NK-92 (cell line): ENCODE data around the gene ULK3.
A peak's percentile ranks its signal among the peaks of the same experiment; 100 is the strongest.

Source experiments
- DNase-seq: peaks from one replicate; lab custom pipeline; 2025; ENCODE audit not compliant: unreplicated experiment; lab: John Stamatoyannopoulos, UW

The ULK3 gene

GRCh38 chr15:74800559-74801094 is 42.3 kb downstream of the ULK3 start:
- no peak for DNase-seq

- DNase-seq: peak; percentile 50
These were observed 42.9 kb downstream of the ULK3 start for GRCh38 chr15:74799856-74800558.

DNA sequence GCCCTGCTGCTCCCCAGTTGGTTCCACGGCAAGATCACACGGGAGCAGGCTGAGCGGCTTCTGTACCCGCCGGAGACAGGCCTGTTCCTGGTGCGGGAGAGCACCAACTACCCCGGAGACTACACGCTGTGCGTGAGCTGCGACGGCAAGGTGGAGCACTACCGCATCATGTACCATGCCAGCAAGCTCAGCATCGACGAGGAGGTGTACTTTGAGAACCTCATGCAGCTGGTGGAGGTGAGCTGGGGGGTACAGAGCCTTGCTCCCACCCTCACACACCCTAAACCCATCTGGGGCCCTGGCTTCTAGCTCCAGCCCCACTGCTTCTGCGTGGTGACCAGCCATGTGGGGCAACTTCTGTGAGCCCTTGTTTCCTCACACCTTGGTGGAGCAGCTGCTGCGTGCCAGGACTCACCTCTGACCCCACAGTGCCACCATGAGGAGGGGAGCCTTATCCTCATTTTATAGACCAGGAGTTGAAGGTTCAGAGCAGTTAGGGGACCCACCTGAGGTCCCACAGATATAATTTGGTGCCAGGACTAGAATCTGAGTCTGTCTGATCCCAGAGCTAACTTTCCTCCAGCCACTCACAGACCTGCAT is 43.6 kb downstream of the ULK3 start:
- no peak for DNase-seq

GRCh38 chr15:74798388-74799254 is 44.3 kb downstream of the ULK3 start:
- DNase-seq: no peak

DNA sequence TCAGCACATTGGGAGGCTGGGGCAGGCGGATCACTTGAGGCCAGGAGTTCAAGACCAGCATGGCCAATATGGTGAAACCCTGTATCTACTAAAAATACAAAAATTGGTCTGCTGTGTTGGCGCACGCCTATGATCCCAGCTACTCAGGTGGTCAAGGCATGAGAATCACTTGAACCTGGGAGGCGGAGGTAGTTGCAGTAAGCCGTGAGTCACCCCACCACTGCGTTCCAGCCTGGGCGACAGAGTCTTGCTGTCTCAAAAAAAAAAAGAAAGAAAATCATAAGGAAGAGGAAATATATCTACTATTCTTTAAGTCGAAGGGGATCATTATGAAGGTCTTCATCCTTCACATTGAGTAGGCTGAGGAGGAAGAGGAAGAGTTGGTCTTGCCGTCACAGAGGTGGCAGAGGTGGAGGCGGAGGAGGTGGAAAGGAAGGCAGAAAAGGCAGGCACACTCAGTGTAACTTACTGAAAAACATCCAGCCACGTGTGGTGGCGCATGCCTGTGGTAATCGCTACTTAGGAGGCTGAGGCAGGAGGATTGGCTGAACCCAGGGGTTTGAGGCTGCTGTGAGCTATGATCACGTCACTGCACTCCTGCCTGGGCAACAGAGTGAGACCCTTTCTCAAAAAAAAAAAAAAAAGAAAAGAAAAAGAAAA is 46.9 kb downstream of the ULK3 start:
- no peak for DNase-seq

DNA sequence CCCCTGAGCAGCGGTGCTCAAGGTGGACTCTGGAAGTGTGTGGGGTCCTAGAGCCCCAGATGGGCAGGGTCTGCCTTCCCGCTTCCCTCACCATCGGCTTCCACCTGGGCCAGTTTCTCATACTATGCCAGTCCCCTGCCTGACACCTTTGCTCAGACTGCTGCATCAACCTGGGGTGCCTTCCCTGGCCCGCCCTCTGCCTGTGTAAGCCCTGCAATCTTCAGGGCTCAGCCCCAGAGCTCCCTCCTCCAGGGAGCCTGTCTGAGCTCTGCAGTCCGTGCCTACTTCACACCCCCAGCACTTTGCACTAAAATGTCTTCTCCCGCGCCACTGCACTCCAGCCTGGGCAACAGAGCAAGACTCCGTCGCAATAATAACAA is 48.0 kb downstream of the ULK3 start:
- no peak for DNase-seq

- DNase-seq: no peak
These were observed 48.5 kb downstream of the ULK3 start for GRCh38 chr15:74794248-74794969.

- DNase-seq: no peak
These were observed 49.6 kb downstream of the ULK3 start for GRCh38 chr15:74793135-74794028.

- no peak for DNase-seq
These were observed 50.5 kb downstream of the ULK3 start for GRCh38 chr15:74792227-74793016.

GRCh38 chr15:74791667-74792066 is 51.3 kb downstream of the ULK3 start:
- DNase-seq: no peak

GRCh38 chr15:74791007-74791406 is 51.9 kb downstream of the ULK3 start:
- DNase-seq: no peak

DNA sequence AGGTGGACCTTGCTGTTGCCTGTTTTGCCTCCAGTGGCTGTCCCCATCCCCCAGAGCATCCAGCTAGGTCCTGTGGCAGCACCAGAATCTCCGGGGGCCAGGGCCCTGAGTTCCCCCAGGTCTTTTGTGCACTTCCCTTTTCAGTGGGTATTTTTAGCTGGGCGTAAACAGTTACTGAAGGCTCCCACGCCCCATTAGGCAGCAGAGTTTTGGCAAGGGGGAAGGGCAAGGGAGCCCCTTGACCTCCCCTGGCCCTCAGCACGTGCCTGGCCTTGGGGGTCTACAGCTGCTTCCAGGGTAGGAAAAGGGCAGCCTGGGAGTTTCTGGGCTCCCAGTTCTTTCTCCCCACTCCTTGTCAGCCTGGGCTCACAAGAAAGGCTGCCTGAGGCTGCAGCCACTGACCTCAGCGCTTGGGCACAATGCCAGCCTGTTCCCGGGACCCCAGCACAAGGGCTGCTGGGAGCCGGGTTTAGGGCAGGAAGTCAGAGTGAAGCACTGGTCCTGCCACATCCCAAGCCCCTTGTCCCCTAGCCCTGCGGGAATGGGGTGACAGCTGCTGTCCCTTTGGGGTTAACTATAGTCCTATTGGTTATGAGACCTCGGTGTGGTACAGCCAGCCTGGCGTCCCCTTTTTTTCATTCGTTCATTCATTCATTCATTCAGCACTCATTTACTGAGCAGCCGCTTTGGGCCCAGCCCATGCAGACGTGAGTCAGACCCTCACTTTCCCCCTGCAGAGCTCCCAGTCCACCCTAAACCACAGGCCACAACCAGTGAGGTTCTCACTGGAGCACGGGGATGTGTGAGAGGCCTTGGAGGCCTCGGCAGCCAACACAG is 52.7 kb downstream of the ULK3 start:
- no peak for DNase-seq

- no peak for DNase-seq
These were observed 53.2 kb downstream of the ULK3 start for GRCh38 chr15:74789741-74790079.

DNA sequence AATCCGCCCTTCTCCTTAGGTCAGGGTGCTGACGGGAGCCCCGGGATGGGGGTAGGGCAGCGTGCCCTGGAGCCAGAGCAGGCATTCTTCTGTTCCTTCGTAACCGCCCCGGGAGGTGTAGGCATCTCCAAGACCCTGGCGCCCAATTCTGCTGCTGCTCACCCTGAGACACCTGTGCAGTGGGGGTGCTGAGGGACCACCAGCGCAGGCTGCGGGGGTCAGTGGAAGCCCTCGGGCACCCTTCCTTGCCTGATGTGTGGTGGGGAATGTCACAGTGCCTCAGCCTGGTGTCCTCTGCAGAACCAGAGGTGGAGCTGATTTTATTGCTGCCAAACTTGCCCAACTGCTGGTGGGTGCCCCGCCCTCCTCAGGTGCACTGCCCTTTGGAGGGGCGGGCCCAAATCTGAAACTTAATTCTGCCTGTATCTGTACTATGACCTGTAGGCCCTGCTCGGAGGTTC is 53.8 kb downstream of the ULK3 start:
- DNase-seq: no peak

- DNase-seq: no peak
These were observed 54.2 kb downstream of the ULK3 start for GRCh38 chr15:74788683-74789151.

DNA sequence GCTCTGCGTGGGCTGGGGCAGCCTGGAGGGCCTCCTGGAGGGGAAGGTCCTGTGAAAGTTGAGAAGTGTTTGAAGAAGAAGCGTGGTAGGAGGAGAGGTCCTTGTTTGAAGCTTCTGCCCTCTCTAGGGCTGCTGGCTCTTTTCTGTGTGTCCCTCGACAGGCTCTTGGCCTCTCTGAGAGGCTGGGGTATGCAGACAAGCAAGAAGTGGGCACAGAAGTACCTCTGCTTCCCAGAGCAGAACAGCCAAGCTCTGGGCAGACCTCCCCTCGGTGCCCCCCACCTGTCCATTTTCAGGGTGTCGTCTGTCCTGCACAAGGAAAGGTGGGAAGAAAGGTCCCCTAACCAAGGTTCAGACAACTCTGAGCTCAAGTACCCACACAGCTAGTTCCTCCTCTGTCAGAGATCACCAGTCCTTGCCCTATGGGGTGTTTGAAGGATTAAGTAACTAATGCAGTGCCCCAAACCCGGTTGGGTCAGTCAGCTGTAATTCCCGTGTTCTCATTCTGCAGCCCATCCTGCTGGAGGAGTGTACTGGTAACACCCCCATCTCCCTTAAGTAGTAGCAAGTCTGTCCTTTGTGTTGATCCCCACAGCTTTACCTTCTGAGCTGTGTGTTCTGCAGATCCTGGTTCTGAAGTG is 54.8 kb downstream of the ULK3 start:
- DNase-seq: no peak
